HG03139 (cell line): ENCODE data around the gene GAREM2.

Source experiments
- ATAC-seq: cut with Tn5 transposase; IDR thresholded peaks from one replicate; pipeline ENCODE4 v1.9.1; 2021; ENCODE audit not compliant: unreplicated experiment

GAREM2 gene

DNA sequence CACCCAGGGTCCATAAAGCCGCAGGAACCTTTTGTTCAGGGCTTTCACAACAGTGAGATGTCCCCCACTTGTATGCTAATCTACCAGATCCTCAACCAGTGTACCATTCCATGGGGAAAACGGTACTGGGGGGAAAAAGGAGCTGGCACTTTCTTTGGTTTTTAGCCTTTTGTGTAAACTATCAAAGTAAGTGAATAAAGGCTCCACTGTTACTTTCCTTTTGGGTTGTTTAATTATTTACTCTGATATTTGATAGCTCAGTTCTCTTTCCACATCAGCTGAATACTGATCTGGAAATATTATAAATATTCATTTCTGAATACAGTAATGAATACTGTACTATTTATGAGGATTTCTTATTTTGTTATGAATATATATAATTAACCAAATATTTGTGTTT, 51.2 kb downstream of the GAREM2 start:
- no peak for ATAC-seq

DNA sequence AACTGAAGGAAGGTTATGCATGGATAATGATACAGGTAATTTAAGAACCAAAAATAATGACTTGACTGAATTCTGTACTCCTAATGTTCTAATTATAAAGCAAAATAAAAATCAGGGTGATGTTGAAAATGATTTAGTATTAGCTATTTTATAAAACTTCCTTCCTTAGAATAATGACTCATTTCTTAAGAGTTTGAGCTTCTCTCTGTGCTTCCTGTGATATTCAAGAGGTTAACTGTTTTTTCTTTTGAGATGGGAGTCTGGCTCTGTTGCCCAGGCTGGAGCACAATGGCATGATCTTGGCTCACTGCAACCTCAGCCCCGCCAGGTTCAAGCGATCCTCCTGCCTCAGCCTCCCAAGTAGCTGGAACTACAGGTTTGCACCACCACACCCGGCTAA, 56.7 kb downstream of the GAREM2 start:
- no peak for ATAC-seq

DNA sequence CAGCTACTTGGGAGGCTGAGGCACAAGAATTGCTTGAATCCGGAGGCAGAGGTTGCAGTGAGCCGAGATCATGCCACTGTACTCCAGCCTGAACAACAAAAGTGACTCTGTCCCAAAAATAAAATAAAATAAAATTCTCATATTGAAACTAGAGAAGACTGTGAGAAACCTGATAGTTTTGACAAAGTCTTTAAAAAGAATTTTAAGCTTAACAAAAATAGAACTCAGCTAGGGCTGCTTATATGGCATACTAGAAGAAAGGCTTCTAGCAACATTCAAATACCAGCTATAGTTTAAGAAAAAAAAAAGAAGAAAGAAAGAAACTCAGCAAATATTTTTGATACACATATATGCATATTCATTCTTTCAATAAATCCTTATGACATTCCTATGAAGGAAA, 57.9 kb downstream of the GAREM2 start:
- ATAC-seq = no peak

DNA sequence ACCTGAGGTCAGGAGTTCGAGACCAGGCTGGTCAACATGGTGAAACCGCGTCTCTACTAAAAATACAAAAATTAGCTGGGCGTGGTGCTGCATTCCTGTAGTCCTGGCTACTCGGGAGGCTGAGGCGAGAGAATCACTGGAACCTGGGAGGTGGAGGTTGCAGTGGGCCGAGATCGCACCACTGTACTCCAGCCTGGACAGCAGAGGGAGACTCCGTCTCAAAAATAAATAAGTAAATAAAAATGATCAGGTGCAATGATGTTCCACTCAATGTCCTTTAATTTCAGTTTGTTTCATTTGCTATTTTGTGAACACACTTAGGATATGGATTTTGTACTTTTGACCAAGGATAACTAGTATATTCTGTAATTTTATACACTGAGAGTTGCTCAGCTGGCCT, 62.2 kb downstream of the GAREM2 start:
- ATAC-seq = no peak

DNA sequence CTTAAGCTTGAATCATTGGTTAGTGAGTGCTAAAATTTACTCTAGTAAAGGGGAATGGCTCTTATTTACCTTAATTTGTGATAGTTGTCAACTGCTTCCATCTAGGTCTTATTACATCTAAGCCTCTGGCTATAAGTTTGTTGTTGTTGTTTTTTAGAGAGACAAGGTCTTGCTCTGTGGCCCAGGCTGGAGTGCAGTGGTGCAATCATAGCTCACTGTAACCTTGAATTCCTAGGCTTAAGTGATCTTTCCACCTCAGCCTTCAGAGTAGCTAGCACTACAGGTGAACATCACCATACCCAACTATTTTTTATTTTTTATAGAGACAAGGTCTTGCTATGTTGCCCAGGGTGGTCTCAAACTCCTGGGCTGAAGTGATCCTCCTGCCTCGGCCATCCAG, 65.0 kb downstream of the GAREM2 start:
- ATAC-seq = no peak

DNA sequence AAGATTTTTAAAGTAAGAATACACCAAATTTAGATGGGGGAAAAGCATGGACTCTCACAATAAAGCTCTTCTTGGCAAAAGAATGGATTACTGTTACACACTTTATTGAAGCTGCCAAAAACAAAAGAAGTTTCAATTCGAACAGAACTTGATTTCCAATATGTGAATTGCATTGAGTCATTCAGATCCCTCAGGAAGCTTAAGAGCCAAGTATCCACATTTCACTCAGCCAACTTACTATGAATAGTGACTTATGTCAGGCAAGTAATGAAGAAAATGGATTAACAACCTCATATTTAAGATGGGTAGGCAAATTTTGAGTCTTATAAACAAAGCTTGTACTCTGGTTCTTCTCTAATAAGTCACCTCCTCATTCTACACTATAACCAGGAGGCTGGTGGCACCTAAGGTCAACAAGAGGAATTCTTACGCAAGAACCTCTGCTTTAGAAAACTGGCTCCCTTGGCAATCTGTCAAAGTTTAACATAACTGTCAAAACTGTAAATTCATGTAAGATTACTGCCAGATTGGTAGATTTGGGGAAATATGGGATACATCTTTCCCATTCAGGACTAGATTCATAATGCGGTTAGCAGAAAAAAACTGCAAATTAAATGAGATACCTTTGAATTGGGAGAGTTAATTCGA, 65.5 kb downstream of the GAREM2 start:
- ATAC-seq = no peak
